ENCODE data around the gene MOB1A.
A peak's percentile ranks its signal among the peaks of the same experiment; 100 is the strongest.
"Not testable (repeated sequence)": the region's sequence is repeated elsewhere in the genome, so short reads cannot be mapped to it uniquely, and the experiment has no call there.

Gene MOB1A

GRCh38 chr2:74178211-74179062 lies at the start of gene MOB1A:
MOB1A (minus strand) TSS chr2:74178879; CDS start chr2:74178674, 205 bp downstream.
- DNase-seq (ENCODE audit: low read depth in 2 of 2, low spot score in 1 of 2) = peak; percentile 95

- DNase-seq (ENCODE audit: low read depth in 2 of 2, low spot score in 1 of 2) = no peak
These were observed 49.0 kb upstream of the MOB1A start for GRCh38 chr2:74227646-74228045.

GRCh38 chr2:74226648-74227213 lies 48.1 kb upstream of the MOB1A start:
- DNase-seq (ENCODE audit: low read depth in 2 of 2, low spot score in 1 of 2) = no peak

DNA sequence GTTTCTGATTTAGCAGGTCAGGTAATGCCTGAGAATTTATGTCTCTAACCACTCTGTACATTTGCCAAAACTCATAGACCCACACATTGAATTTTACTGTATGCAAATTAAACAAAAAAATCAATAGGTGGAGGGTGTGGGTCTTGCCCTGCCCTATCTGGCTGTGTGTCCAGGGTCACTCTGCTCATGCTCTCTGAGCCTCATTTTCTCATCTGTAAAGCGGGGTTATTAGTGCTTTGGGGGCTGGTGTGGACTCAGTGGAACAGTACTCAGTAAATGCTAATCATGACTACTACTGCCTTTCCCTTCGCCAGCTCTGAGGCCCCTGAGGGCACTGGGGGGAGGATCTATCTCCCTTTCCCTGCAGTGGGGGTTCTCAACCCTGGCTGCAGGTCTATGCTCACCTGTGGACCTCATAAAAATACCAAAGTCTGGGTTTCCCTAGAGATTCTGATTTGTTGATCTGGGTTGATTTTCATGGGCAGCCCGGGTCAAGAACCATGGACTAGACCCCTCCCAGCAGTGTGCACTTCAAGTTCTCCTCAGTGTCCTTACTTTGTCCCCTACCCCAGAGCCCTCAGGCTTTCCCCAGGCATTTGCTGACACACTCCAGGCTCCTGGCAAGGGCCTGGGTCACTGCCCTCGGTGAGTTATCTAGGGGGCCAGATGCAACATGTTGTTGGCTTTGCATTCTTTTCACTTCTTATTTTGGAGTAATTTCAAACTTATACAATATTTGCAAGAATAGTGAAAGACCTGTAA lies 47.2 kb upstream of the MOB1A start:
- DNase-seq (ENCODE audit: low read depth in 2 of 2, low spot score in 1 of 2) = no peak

GRCh38 chr2:74223941-74224770 lies 45.5 kb upstream of the MOB1A start:
- no peak for DNase-seq (ENCODE audit: low read depth in 2 of 2, low spot score in 1 of 2)

- no peak for DNase-seq (ENCODE audit: low read depth in 2 of 2, low spot score in 1 of 2)
These were observed 43.6 kb upstream of the MOB1A start for GRCh38 chr2:74222300-74222650.

DNA sequence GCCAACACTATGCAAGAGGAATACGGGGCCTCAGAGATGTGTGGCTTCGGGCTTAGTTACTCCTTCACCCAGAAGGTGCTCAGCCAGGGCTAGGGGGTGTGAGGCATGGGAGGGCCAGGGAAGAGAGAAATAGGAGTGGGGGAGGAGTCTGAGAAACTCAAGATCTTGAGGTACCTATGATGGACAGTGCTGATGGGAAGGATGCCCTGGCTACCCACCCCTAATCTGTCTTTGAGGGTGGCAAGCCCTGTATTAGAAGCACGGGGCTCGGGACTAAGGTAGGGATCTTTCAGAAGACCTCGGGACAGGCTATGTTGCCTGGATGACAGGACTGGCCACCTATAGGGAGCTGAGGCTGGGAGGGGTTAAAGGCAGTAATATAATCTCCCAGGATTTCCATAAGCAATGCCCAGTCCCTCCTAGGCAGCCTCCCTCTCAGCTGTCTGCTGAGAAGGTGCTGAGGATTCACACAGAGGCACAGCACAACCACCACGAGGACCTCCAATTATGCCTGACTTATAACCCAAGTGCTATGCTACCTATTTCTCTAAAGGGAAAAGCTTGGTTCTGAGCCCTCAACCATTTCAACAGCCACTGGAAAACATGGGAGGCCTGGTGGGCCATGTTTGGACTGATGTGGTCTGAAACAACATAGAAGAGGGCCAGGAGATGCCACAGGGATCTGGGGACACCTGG lies 43.1 kb upstream of the MOB1A start:
- no peak for DNase-seq (ENCODE audit: low read depth in 2 of 2, low spot score in 1 of 2)

- DNase-seq (ENCODE audit: low read depth in 2 of 2, low spot score in 1 of 2) = no peak
These were observed 42.4 kb upstream of the MOB1A start for GRCh38 chr2:74221091-74221490.

DNA sequence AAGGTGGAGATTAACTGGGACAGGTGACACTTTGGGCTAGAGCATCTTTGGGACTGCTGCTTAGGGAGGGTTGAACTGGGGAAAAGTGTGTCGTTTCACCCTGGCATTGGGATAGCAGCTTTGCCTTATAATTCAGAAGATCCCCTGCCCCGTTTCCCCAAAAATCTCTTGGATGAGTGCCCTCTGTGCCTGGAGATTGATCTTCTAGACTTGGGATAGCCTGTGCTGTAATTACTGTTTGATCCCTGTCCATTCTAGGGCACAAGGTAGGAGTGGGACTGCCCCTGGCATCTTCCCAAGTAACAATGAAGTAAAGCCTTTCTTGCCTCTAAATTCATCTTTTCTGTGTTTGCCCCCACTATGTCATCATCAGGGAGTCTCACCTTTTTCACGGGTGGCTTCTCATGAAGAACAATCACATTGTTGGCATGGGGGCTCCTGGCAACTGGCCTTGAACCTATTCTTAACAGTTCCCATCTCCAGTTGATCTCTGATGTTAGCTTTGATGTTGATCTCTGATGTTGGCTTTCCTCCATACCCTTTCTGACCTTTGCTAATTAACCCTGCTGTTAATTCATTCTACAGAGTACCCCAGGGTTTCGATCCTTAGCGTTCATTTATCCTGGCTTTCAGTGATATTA lies 41.3 kb upstream of the MOB1A start:
- DNase-seq (ENCODE audit: low read depth in 2 of 2, low spot score in 1 of 2) = no peak

DNA sequence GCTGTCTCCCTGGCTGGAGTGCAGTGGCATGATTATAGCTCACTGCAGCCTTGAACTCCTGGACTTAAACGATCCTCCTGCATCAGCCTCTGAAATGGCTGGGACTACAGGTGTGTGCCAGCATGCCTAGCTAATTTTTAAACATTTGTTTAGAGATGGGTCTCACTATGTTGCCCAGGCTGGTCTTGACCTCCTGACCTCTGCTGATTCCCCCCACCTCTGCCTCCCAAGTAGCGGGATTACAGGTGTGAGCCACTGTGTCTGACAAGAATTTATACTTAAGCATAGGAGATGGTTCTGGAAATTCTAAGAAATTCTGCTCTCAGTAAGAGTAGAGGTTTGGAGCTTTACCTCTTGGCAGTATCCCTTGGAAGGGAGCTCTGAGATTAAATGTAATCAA lies 38.0 kb upstream of the MOB1A start:
- no peak for DNase-seq (ENCODE audit: low read depth in 2 of 2, low spot score in 1 of 2)

GRCh38 chr2:74215771-74216170 lies 37.1 kb upstream of the MOB1A start:
- DNase-seq (ENCODE audit: low read depth in 2 of 2, low spot score in 1 of 2) = not testable (repeated sequence)

DNA sequence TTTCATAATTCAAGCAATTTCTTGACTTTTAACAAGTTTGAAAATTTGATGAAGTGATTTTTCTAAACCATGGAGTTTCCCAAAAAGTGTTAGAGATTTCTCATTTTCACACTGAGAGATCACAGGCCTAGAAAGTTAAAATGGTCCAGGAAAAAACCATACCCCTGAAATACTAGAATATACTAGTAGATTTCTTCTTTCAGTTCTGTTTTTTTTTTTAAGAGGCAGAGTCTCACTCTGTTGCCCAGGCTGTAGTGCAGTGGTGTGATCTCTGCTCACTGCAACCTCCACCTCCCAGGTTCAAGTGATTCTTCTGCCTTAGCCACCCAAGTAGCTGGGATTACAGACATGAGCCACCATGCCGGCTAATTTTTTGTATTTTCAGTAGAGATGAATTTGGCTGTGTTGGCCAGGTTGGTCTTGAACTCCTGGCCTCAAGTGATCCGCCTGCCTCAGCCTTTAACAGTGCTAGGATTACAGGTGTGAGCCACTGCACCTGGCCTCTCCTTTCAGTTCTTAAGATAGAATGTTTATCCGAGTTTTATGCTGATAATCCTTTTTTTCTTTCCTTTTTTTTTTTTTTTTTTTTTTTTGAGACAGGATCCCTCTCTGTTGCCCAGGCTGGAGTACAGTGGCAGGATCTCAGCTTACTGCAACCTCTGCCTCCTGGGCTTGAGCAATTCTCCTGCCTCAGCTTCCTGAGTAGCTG lies 34.2 kb upstream of the MOB1A start:
- no peak for DNase-seq (ENCODE audit: low read depth in 2 of 2, low spot score in 1 of 2)

DNA sequence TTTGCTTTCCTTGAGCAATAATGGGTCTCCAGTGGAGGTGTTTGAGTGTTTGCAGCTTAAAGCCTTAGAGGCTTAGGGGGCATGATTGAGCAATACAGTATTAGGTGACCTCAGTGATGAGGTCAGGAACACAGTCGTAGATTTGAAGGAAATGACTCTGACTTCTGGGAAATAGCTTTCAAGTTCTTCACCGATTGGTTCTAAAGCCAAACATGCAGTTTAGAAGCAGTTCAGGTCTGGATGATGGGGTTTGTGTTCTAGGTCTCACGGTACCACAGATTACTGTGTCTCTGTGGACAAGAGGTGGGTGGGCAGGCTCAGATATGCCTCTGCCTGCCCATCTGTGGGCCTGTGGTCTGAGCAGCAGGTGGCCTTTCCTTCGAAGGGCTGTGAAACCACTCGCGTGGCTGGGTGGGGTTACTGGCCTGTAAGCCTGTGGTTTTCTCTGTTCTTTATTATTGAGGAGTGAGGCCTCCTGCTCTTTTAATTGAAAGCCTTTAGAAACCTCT lies 27.6 kb upstream of the MOB1A start:
- peak in 1 of 2 donors; percentile 13 for DNase-seq (ENCODE audit: low read depth in 2 of 2, low spot score in 1 of 2)

- no peak for DNase-seq (ENCODE audit: low read depth in 2 of 2, low spot score in 1 of 2)
These were observed 26.9 kb upstream of the MOB1A start for GRCh38 chr2:74205596-74205995.

GRCh38 chr2:74205113-74205512 lies 26.4 kb upstream of the MOB1A start:
- DNase-seq (ENCODE audit: low read depth in 2 of 2, low spot score in 1 of 2) = no peak

- no peak for DNase-seq (ENCODE audit: low read depth in 2 of 2, low spot score in 1 of 2)
These were observed 25.8 kb upstream of the MOB1A start for GRCh38 chr2:74204436-74204835.

- no peak for DNase-seq (ENCODE audit: low read depth in 2 of 2, low spot score in 1 of 2)
These were observed 22.9 kb upstream of the MOB1A start for GRCh38 chr2:74201596-74201995.

- no peak for DNase-seq (ENCODE audit: low read depth in 2 of 2, low spot score in 1 of 2)
These were observed 22.5 kb upstream of the MOB1A start for GRCh38 chr2:74201196-74201595.

- no peak for DNase-seq (ENCODE audit: low read depth in 2 of 2, low spot score in 1 of 2)
These were observed 21.2 kb upstream of the MOB1A start for GRCh38 chr2:74199871-74200305.

Measured in stimulated activated CD8-positive, alpha-beta memory T cell treated with anti-CD3 and anti-CD28 coated beads, Interleukin-4, amount 100 ng/mL, for 4 hours (primary cell).